GM15510 (cell line): Measurements from ENCODE around the gene COG4.

ENCODE experiments used
- POLR2A ChIP-seq: IDR thresholded peaks from 3 replicates; pipeline ENCODE4 v1.6.1; 2011; ENCODE audit warnings: borderline replicate concordance; ENCODE audit not compliant: insufficient read length; ENCODE audit errors: extremely low read depth

COG4 gene

GRCh38 chr16:70454222-70455034 is 68.9 kb downstream of the COG4 start, which contains the start of gene FCSK:
Gene FCSK (plus strand): TSS chr16:70454595. CDS start chr16:70463191, 8,596 bp downstream.
- TF ChIP-seq POLR2A, result peak; percentile 56

GRCh38 chr16:70453892-70454221 is 69.5 kb downstream of the COG4 start:
- TF ChIP-seq POLR2A, result no peak

GRCh38 chr16:70453117-70453891 is 70.0 kb downstream of the COG4 start:
- TF ChIP-seq POLR2A, result no peak

- no peak for TF ChIP-seq POLR2A
Observed at GRCh38 chr16:70448075-70448474, 75.3 kb downstream of the COG4 start.

- no peak for TF ChIP-seq POLR2A
Observed at GRCh38 chr16:70444249-70445063, 78.9 kb downstream of the COG4 start.

GRCh38 chr16:70442344-70442743 is 81.0 kb downstream of the COG4 start:
- no peak for TF ChIP-seq POLR2A

- no peak for TF ChIP-seq POLR2A
Observed at GRCh38 chr16:70441406-70441990, 81.9 kb downstream of the COG4 start.

GRCh38 chr16:70440009-70440692 is 83.2 kb downstream of the COG4 start:
- no peak for TF ChIP-seq POLR2A

GRCh38 chr16:70438969-70439862 is 84.1 kb downstream of the COG4 start, which contains the start of gene ST3GAL2:
Gene ST3GAL2 (minus strand): TSS chr16:70439100. CDS start chr16:70398530, 40,570 bp downstream.
- TF ChIP-seq POLR2A, result peak; percentile 22

- no peak for TF ChIP-seq POLR2A
Observed at GRCh38 chr16:70438585-70438968, 84.8 kb downstream of the COG4 start.

GRCh38 chr16:70437582-70438557 is 85.5 kb downstream of the COG4 start:
- TF ChIP-seq POLR2A, result no peak

GRCh38 chr16:70437017-70437581 is 86.3 kb downstream of the COG4 start:
- TF ChIP-seq POLR2A, result no peak
